Adrenal gland (tissue), 5 donors: ENCODE measurements around the gene C22orf31.

Source experiments
- CTCF ChIP-seq, 6 experiments: fragments of 450-650 bp in 4 of 6; fragments of 200-600 bp in 2 of 6; sonication (generic) in 1 of 6; IDR thresholded peaks; 1 replicate in 5 of 6; 2 replicates in 1 of 6; pipeline versions ENCODE4 v1.5.1 to v1.8.0; 2016 to 2021; ENCODE audit warnings: antibody characterized with exemption in 6 of 6, mild to moderate bottlenecking in 2 of 6, moderate library complexity in 1 of 6
- POLR2A ChIP-seq, 2 donors: fragments of 450-650 bp; IDR thresholded peaks; one replicate each; pipeline ENCODE4 v1.6.1; 2017; ENCODE audit warnings: antibody characterized with exemption in 2 of 2, mild to moderate bottlenecking in 2 of 2, moderate library complexity in 1 of 2
- donor health status: DM: no; HTN: no; CAD: no.

- TF ChIP-seq CTCF (IDR thresholded peaks at IDR 0.05) (peak; percentile 91 to 98 (median 96)), POLR2A (IDR thresholded peaks at IDR 0.05) (no peak)
Measured at GRCh38 chr22:29040385-29041275, 21.0 kb downstream of the C22orf31 start.
